Measurements from ENCODE around the gene MCL1.

DNA sequence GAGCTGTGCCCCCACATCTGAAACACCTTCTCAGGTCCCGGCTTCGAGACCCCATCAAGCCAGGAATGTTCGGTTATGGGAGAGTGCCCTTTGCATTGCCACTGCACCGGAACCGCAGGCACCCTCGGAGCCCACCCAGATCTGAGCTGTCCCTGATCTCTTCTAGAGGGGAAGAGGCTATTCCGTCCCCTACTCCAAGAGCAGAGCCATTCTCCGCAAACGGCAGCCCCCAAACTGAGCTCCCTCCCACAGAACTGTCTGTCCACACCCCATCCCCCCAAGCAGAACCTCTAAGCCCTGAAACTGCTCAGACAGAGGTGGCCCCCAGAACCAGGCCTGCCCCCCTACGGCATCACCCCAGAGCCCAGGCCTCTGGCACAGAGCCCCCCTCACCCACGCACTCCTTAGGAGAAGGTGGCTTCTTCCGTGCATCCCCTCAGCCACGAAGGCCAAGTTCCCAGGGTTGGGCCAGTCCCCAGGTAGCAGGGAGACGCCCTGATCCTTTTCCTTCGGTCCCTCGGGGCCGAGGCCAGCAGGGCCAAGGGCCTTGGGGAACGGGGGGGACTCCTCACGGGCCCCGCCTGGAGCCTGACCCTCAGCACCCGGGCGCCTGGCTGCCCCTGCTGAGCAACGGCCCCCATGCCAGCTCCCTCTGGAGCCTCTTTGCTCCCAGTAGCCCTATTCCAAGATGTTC lies 25.9 kb downstream of the MCL1 start:
- TF ChIP-seq EP300 (IDR thresholded peaks at IDR 0.05) (no peak), POLR2A (IDR thresholded peaks at IDR 0.05) (no peak)
- TF ChIP-seq, protein P1, sequence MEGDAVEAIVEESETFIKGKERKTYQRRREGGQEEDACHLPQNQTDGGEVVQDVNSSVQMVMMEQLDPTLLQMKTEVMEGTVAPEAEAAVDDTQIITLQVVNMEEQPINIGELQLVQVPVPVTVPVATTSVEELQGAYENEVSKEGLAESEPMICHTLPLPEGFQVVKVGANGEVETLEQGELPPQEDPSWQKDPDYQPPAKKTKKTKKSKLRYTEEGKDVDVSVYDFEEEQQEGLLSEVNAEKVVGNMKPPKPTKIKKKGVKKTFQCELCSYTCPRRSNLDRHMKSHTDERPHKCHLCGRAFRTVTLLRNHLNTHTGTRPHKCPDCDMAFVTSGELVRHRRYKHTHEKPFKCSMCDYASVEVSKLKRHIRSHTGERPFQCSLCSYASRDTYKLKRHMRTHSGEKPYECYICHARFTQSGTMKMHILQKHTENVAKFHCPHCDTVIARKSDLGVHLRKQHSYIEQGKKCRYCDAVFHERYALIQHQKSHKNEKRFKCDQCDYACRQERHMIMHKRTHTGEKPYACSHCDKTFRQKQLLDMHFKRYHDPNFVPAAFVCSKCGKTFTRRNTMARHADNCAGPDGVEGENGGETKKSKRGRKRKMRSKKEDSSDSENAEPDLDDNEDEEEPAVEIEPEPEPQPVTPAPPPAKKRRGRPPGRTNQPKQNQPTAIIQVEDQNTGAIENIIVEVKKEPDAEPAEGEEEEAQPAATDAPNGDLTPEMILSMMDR (IDR thresholded peaks at IDR 0.05) = no peak

Data from ovary (tissue), 3 donors.